ENCODE results near the gene CPED1.

Gene CPED1

DNA sequence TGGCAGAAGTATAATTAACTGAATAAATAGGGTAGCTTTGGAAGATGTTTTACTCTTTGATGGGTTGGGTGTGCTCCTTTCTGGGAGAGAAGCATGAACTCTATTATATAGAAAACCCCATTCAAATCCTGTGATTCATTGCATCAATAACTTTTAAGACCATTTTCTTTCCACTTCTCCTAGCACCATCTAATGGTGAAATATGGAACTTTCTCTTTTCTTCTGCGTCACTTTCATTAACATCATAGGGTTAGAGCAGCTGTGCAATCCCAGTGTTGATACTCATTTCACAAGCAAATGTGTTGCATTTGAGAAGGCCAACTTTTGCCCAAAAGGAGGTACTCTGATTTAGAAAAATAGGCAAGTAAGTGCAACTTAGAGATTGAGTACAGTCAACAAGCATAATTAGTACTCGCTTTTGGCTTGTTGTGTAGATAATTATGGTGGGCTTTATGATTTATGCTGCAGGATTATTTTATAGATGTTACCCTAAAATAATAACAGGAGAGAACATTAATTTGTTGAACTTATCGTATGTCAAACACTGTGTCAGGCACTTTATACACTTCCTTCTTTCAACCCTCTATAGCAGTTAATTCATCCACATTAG lies 92.9 kb downstream of the CPED1 start:
- no peak for TF ChIP-seq FOXP2 (optimal IDR thresholded peaks at IDR 0.05; ENCODE audit: borderline replicate concordance, extremely low read depth, extremely low read length, insufficient read depth)
- no peak for TF ChIP-seq SIN3A (IDR thresholded peaks at IDR 0.05; ENCODE audit: borderline replicate concordance, insufficient read depth, low read length)
- TF ChIP-seq, protein P1, sequence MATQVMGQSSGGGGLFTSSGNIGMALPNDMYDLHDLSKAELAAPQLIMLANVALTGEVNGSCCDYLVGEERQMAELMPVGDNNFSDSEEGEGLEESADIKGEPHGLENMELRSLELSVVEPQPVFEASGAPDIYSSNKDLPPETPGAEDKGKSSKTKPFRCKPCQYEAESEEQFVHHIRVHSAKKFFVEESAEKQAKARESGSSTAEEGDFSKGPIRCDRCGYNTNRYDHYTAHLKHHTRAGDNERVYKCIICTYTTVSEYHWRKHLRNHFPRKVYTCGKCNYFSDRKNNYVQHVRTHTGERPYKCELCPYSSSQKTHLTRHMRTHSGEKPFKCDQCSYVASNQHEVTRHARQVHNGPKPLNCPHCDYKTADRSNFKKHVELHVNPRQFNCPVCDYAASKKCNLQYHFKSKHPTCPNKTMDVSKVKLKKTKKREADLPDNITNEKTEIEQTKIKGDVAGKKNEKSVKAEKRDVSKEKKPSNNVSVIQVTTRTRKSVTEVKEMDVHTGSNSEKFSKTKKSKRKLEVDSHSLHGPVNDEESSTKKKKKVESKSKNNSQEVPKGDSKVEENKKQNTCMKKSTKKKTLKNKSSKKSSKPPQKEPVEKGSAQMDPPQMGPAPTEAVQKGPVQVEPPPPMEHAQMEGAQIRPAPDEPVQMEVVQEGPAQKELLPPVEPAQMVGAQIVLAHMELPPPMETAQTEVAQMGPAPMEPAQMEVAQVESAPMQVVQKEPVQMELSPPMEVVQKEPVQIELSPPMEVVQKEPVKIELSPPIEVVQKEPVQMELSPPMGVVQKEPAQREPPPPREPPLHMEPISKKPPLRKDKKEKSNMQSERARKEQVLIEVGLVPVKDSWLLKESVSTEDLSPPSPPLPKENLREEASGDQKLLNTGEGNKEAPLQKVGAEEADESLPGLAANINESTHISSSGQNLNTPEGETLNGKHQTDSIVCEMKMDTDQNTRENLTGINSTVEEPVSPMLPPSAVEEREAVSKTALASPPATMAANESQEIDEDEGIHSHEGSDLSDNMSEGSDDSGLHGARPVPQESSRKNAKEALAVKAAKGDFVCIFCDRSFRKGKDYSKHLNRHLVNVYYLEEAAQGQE (IDR thresholded peaks at IDR 0.05; ENCODE audit: insufficient read depth in 1 of 2, low read depth in 2 of 2, low read length in 2 of 2): no peak
- no peak for TF ChIP-seq TAF1 (IDR thresholded peaks at IDR 0.05; ENCODE audit: borderline replicate concordance, insufficient read depth, low read length)
- no peak for TF ChIP-seq POLR2AphosphoS5 (IDR thresholded peaks at IDR 0.05; ENCODE audit: low read depth, low read length)

DNA sequence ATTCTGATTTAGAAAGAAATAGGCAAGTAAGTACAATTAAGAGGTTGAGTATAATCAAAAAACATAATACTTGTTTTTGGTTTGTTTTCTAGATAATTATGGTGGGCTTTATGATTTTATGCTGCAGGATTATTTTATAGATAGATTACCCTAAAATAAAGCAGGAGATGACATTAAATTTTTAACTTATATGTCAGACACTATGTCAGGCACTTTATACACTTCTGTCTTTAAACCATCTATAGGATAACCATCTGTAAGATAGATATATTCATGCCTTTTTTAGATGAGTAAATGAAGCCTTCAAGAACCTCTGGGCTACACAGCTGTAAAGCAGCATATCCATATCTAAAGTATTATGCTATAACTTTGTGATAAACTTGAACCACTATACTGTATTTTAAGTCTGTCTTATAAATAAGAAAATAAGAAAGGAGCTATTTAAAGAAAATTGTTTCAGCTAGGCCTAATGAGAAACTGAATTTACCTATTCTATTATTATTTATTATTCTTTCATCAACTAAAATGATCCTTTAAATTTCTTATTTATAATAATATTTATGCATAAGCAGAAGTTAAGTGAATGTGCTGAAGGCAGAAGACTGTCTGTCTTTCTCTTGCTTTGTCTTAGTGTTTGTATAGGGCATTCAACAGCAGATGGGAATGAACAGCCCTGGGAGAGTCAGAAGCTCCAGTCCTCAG lies 94.0 kb downstream of the CPED1 start:
- no peak for TF ChIP-seq FOXP2 (optimal IDR thresholded peaks at IDR 0.05; ENCODE audit: borderline replicate concordance, extremely low read depth, extremely low read length, insufficient read depth)
- no peak for TF ChIP-seq SIN3A (IDR thresholded peaks at IDR 0.05; ENCODE audit: borderline replicate concordance, insufficient read depth, low read length)
- no peak for TF ChIP-seq TAF1 (IDR thresholded peaks at IDR 0.05; ENCODE audit: borderline replicate concordance, insufficient read depth, low read length)
- TF ChIP-seq, protein P1 (IDR thresholded peaks at IDR 0.05; ENCODE audit: insufficient read depth in 1 of 2, low read depth in 2 of 2, low read length in 2 of 2): no peak
- no peak for TF ChIP-seq POLR2AphosphoS5 (IDR thresholded peaks at IDR 0.05; ENCODE audit: low read depth, low read length)

- TF ChIP-seq, protein P1 (IDR thresholded peaks at IDR 0.05; ENCODE audit: insufficient read depth in 1 of 2, low read depth in 2 of 2, low read length in 2 of 2): no peak
- no peak for TF ChIP-seq FOXP2 (optimal IDR thresholded peaks at IDR 0.05; ENCODE audit: borderline replicate concordance, extremely low read depth, extremely low read length, insufficient read depth)
- TF ChIP-seq POLR2AphosphoS5 (IDR thresholded peaks at IDR 0.05; ENCODE audit: low read depth, low read length): no peak
- TF ChIP-seq SIN3A (IDR thresholded peaks at IDR 0.05; ENCODE audit: borderline replicate concordance, insufficient read depth, low read length): no peak
- TF ChIP-seq TAF1 (IDR thresholded peaks at IDR 0.05; ENCODE audit: borderline replicate concordance, insufficient read depth, low read length): no peak
These were observed 94.8 kb downstream of the CPED1 start for GRCh38 chr7:121083138-121083789.

- TF ChIP-seq, protein P1 (IDR thresholded peaks at IDR 0.05; ENCODE audit: insufficient read depth in 1 of 2, low read depth in 2 of 2, low read length in 2 of 2): no peak
- no peak for TF ChIP-seq SIN3A (IDR thresholded peaks at IDR 0.05; ENCODE audit: borderline replicate concordance, insufficient read depth, low read length)
- TF ChIP-seq FOXP2 (optimal IDR thresholded peaks at IDR 0.05; ENCODE audit: borderline replicate concordance, extremely low read depth, extremely low read length, insufficient read depth): no peak
- no peak for TF ChIP-seq POLR2AphosphoS5 (IDR thresholded peaks at IDR 0.05; ENCODE audit: low read depth, low read length)
- TF ChIP-seq TAF1 (IDR thresholded peaks at IDR 0.05; ENCODE audit: borderline replicate concordance, insufficient read depth, low read length): no peak
These were observed 95.3 kb downstream of the CPED1 start for GRCh38 chr7:121083790-121084251.
